Glutamatergic neuron (in vitro differentiated cells): ENCODE data around the gene WASF2. TPM values are rescaled to one million over a fixed set of nuclear protein-coding genes. Genes with fewer than 3 reads are reported as not detected.
"Not testable (repeated sequence)": the region's sequence is repeated elsewhere in the genome, so short reads cannot be mapped to it uniquely, and the experiment has no call there.

ENCODE experiments used
- DNase-seq: peaks from one replicate; pipeline ENCODE4 v3.0.0; 2022
- H3K27ac Mint-ChIP-seq: one replicate; pipeline ENCODE4 v1.8.0; 2020; ENCODE audit warnings: mild to moderate bottlenecking, mixed read lengths, inconsistent platforms; ENCODE audit not compliant: unreplicated experiment
- H3K27me3 Mint-ChIP-seq: one replicate; pipeline ENCODE4 v1.8.0; 2020; ENCODE audit warnings: mild to moderate bottlenecking, moderate library complexity, mixed read lengths, inconsistent platforms; ENCODE audit not compliant: unreplicated experiment
- H3K36me3 Mint-ChIP-seq: one replicate; pipeline ENCODE4 v1.8.0; 2020; ENCODE audit warnings: mild to moderate bottlenecking, mixed read lengths, inconsistent platforms; ENCODE audit not compliant: unreplicated experiment
- H3K4me1 Mint-ChIP-seq: one replicate; pipeline ENCODE4 v1.8.0; 2020; ENCODE audit warnings: mild to moderate bottlenecking, low read depth, mixed read lengths, inconsistent platforms; ENCODE audit not compliant: unreplicated experiment
- H3K4me3 Mint-ChIP-seq: one replicate; pipeline ENCODE4 v1.8.0; 2020; ENCODE audit warnings: mild to moderate bottlenecking, mixed read lengths, inconsistent platforms; ENCODE audit not compliant: unreplicated experiment
- H3K9me3 Mint-ChIP-seq: one replicate; pipeline ENCODE4 v1.8.0; 2020; ENCODE audit warnings: mild to moderate bottlenecking, moderate library complexity, mixed read lengths, inconsistent platforms; ENCODE audit not compliant: unreplicated experiment
- CTCF ChIP-seq: fragments of 200-600 bp; sonication (generic); IDR thresholded peaks from one replicate; pipeline ENCODE4 v1.5.0; 2021; ENCODE audit not compliant: partially characterized antibody, unreplicated experiment
- total RNA-seq: library from RNA; stranded (reverse); fragmentation: NEBNext Ultra II Directional; extraction: Animal tissue kit (Norgen Biotek cat#: 25700); gene quantifications from one replicate; pipeline ENCODE4 v1.2.1, GENCODE V29; 2021; ENCODE audit not compliant: unreplicated experiment

The WASF2 gene
- total RNA-seq, 1 donor from 2014 or later = 47.0 TPM

GRCh38 chr1:27433706-27434105 lies 56.3 kb downstream of the WASF2 start:
- Mint-ChIP-seq H3K27me3 (peaks cover 2% of the 10 kb centered on the region), H3K9me3 (no peaks in the 10 kb centered on the region), H3K36me3 (no peaks in the 10 kb centered on the region), H3K4me1 (peaks cover 22% of the 10 kb centered on the region), H3K4me3 (no peak overlapping the region), H3K27ac (no peak overlapping the region)
- DNase-seq = no peak
- TF ChIP-seq CTCF = no peak

- H3K4me1 Mint-ChIP-seq = peaks cover 30% of the 10 kb centered on the region
- not testable (repeated sequence) for H3K27ac Mint-ChIP-seq
Observed at GRCh38 chr1:27432725-27433124, 57.2 kb downstream of the WASF2 start.

GRCh38 chr1:27431601-27431940 lies 58.4 kb downstream of the WASF2 start:
- TF ChIP-seq CTCF = no peak
- Mint-ChIP-seq H3K27ac (no peak overlapping the region), H3K4me1 (peaks cover 30% of the 10 kb centered on the region), H3K36me3 (no peaks in the 10 kb centered on the region), H3K9me3 (no peaks in the 10 kb centered on the region), H3K27me3 (no peaks in the 10 kb centered on the region), H3K4me3 (no peak overlapping the region)
- no peak for DNase-seq

More at GRCh38 chr1:27432725-27433124, 57.2 kb downstream of the WASF2 start:
- not testable (repeated sequence) for H3K36me3 Mint-ChIP-seq, H3K27me3 Mint-ChIP-seq, H3K4me3 Mint-ChIP-seq, H3K9me3 Mint-ChIP-seq, DNase-seq

- TF ChIP-seq CTCF = no peak
- Mint-ChIP-seq H3K4me1 (peaks cover 26% of the 10 kb centered on the region), H3K9me3 (no peaks in the 10 kb centered on the region), H3K4me3 (no peak overlapping the region), H3K36me3 (no peaks in the 10 kb centered on the region), H3K27me3 (no peaks in the 10 kb centered on the region), H3K27ac (no peak overlapping the region)
- DNase-seq = no peak
Observed at GRCh38 chr1:27430903-27431600, 58.9 kb downstream of the WASF2 start.

GRCh38 chr1:27429029-27429425 lies 60.9 kb downstream of the WASF2 start:
- no peak for TF ChIP-seq CTCF

More at GRCh38 chr1:27429029-27429425, 60.9 kb downstream of the WASF2 start:
- peaks cover 29% of the 10 kb centered on the region for H3K4me1 Mint-ChIP-seq
- peak overlapping the region; percentile 84 for H3K27ac Mint-ChIP-seq
- no peaks in the 10 kb centered on the region for H3K9me3 Mint-ChIP-seq
- no peaks in the 10 kb centered on the region for H3K27me3 Mint-ChIP-seq
- H3K36me3 Mint-ChIP-seq = no peaks in the 10 kb centered on the region
- peak overlapping the region; percentile 31 for H3K4me3 Mint-ChIP-seq
- no peak for DNase-seq
